ENCODE data around the gene WDR45.

GRCh38 chrX:49102190-49102589 is 22.5 kb upstream of the WDR45 start:
- no peak for TF ChIP-seq GLIS3 (CRISPR knock-in tag; IDR thresholded peaks at IDR 0.05)
- TF ChIP-seq CSDC2 (CRISPR knock-in tag; IDR thresholded peaks at IDR 0.05), result no peak
- TF ChIP-seq, protein P1, sequence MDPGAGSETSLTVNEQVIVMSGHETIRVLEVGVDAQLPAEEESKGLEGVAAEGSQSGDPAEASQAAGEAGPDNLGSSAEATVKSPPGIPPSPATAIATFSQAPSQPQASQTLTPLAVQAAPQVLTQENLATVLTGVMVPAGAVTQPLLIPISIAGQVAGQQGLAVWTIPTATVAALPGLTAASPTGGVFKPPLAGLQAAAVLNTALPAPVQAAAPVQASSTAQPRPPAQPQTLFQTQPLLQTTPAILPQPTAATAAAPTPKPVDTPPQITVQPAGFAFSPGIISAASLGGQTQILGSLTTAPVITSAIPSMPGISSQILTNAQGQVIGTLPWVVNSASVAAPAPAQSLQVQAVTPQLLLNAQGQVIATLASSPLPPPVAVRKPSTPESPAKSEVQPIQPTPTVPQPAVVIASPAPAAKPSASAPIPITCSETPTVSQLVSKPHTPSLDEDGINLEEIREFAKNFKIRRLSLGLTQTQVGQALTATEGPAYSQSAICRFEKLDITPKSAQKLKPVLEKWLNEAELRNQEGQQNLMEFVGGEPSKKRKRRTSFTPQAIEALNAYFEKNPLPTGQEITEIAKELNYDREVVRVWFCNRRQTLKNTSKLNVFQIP (CRISPR knock-in tag; IDR thresholded peaks at IDR 0.05; ENCODE audit: borderline replicate concordance, low read depth), result no peak
- no peak for TF ChIP-seq RARB (CRISPR knock-in tag; IDR thresholded peaks at IDR 0.05)
- no peak for TF ChIP-seq ZFP30 (CRISPR knock-in tag; IDR thresholded peaks at IDR 0.05)
- TF ChIP-seq, protein P2, sequence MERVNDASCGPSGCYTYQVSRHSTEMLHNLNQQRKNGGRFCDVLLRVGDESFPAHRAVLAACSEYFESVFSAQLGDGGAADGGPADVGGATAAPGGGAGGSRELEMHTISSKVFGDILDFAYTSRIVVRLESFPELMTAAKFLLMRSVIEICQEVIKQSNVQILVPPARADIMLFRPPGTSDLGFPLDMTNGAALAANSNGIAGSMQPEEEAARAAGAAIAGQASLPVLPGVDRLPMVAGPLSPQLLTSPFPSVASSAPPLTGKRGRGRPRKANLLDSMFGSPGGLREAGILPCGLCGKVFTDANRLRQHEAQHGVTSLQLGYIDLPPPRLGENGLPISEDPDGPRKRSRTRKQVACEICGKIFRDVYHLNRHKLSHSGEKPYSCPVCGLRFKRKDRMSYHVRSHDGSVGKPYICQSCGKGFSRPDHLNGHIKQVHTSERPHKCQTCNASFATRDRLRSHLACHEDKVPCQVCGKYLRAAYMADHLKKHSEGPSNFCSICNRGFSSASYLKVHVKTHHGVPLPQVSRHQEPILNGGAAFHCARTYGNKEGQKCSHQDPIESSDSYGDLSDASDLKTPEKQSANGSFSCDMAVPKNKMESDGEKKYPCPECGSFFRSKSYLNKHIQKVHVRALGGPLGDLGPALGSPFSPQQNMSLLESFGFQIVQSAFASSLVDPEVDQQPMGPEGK (CRISPR knock-in tag; IDR thresholded peaks at IDR 0.05; ENCODE audit: borderline replicate concordance), result no peak
- TF ChIP-seq, protein P3, sequence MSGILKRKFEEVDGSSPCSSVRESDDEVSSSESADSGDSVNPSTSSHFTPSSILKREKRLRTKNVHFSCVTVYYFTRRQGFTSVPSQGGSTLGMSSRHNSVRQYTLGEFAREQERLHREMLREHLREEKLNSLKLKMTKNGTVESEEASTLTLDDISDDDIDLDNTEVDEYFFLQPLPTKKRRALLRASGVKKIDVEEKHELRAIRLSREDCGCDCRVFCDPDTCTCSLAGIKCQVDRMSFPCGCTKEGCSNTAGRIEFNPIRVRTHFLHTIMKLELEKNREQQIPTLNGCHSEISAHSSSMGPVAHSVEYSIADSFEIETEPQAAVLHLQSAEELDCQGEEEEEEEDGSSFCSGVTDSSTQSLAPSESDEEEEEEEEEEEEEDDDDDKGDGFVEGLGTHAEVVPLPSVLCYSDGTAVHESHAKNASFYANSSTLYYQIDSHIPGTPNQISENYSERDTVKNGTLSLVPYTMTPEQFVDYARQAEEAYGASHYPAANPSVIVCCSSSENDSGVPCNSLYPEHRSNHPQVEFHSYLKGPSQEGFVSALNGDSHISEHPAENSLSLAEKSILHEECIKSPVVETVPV (CRISPR knock-in tag; IDR thresholded peaks at IDR 0.05), result no peak
- TF ChIP-seq ZFP3 (CRISPR knock-in tag; IDR thresholded peaks at IDR 0.05), result no peak
- TF ChIP-seq OSR1 (CRISPR knock-in tag; IDR thresholded peaks at IDR 0.05), result no peak

All from SK-N-SH treated with all-trans-retinoic acid at 6 μM for 48 hours (cell line).